Trophoblast cell (in vitro differentiated cells and primary cell): ENCODE data around the gene KCNAB1.

Experiments used
- DNase-seq, 2 donors: peaks; one replicate each; pipeline ENCODE4 v3.0.0-alpha.2; 2016
- H2AFZ ChIP-seq: 2 replicates; pipeline ENCODE4 v1.6.1; 2013; ENCODE audit warnings: low read length, moderate library complexity, mild to moderate bottlenecking; ENCODE audit not compliant: insufficient read depth, poor library complexity
- H2AK5ac ChIP-seq: 2 replicates; pipeline ENCODE4 v1.6.1; 2013; ENCODE audit warnings: mild to moderate bottlenecking, low read length
- H2BK120ac ChIP-seq: 2 replicates; pipeline ENCODE4 v1.6.1; 2013; ENCODE audit warnings: low read length, mild to moderate bottlenecking, moderate library complexity; ENCODE audit not compliant: insufficient read depth, poor library complexity
- H2BK12ac ChIP-seq: 2 replicates; pipeline ENCODE4 v1.6.1; 2013; ENCODE audit warnings: mild to moderate bottlenecking, low read length, moderate library complexity
- H2BK5ac ChIP-seq: 2 replicates; pipeline ENCODE4 v1.6.1; 2013; ENCODE audit warnings: low read length, low read depth, moderate library complexity, mild to moderate bottlenecking; ENCODE audit not compliant: poor library complexity
- H3K14ac ChIP-seq: 2 replicates; pipeline ENCODE4 v1.6.1; 2013; ENCODE audit warnings: mild to moderate bottlenecking, low read length
- H3K18ac ChIP-seq: 2 replicates; pipeline ENCODE4 v1.6.1; 2013; ENCODE audit warnings: mild to moderate bottlenecking, low read length
- H3K23ac ChIP-seq: 2 replicates; pipeline ENCODE4 v1.6.1; 2013; ENCODE audit warnings: low read length
- H3K27ac ChIP-seq: 2 replicates; pipeline ENCODE4 v1.5.1; 2013; ENCODE audit warnings: low read depth, mild to moderate bottlenecking, inconsistent platforms, low read length, moderate library complexity
- H3K27me3 ChIP-seq: 2 replicates; pipeline ENCODE4 v1.6.1; 2013; ENCODE audit warnings: inconsistent platforms, mild to moderate bottlenecking, low read length, moderate library complexity; ENCODE audit not compliant: insufficient read depth
- H3K36me3 ChIP-seq, 2 experiments: 1 replicate in 1 of 2; 2 replicates in 1 of 2; pipeline ENCODE4 v1.6.1; 2013; ENCODE audit warnings: low read length in 2 of 2, mild to moderate bottlenecking in 2 of 2, moderate library complexity in 1 of 2; ENCODE audit not compliant: insufficient read depth in 2 of 2, control insufficient read depth in 1 of 2
- H3K4ac ChIP-seq: 2 replicates; pipeline ENCODE4 v1.6.1; 2013; ENCODE audit warnings: low read depth, mild to moderate bottlenecking, low read length, moderate library complexity
- H3K4me1 ChIP-seq, 2 experiments: 1 replicate in 1 of 2; 2 replicates in 1 of 2; pipeline ENCODE4 v1.6.1; 2013; ENCODE audit warnings: low read length in 2 of 2, mild to moderate bottlenecking in 2 of 2, moderate library complexity in 1 of 2; ENCODE audit not compliant: insufficient read depth in 2 of 2, control insufficient read depth in 1 of 2
- H3K4me2 ChIP-seq: 2 replicates; pipeline ENCODE4 v1.6.1; 2013; ENCODE audit warnings: inconsistent platforms, mild to moderate bottlenecking, low read length, moderate library complexity
- H3K4me3 ChIP-seq: 2 replicates; pipeline ENCODE4 v1.5.1; 2013; ENCODE audit warnings: mild to moderate bottlenecking, low read depth, low read length, inconsistent platforms
- H3K79me1 ChIP-seq: one replicate; pipeline ENCODE4 v1.6.1; 2013; ENCODE audit warnings: low read length
- H3K79me2 ChIP-seq: 2 replicates; pipeline ENCODE4 v1.6.1; 2013; ENCODE audit warnings: low read length, mild to moderate bottlenecking; ENCODE audit not compliant: control insufficient read depth, insufficient read depth, poor library complexity
- H3K9ac ChIP-seq: 2 replicates; pipeline ENCODE4 v1.6.1; 2013; ENCODE audit warnings: mild to moderate bottlenecking, low read length
- H3K9me3 ChIP-seq: 2 replicates; pipeline ENCODE4 v1.6.1; 2013; ENCODE audit warnings: low read depth, mild to moderate bottlenecking, control low read depth, inconsistent platforms, low read length; ENCODE audit not compliant: insufficient read depth
- H4K12ac ChIP-seq: 2 replicates; pipeline ENCODE4 v1.6.1; 2013; ENCODE audit warnings: low read depth, mild to moderate bottlenecking, low read length, moderate library complexity
- H4K8ac ChIP-seq: 2 replicates; pipeline ENCODE4 v1.6.1; 2013; ENCODE audit warnings: low read depth, mild to moderate bottlenecking, low read length, moderate library complexity
- H4K91ac ChIP-seq: one replicate; pipeline ENCODE4 v1.6.1; 2013; ENCODE audit warnings: low read depth, mild to moderate bottlenecking, low read length, moderate library complexity
- whole genome bisulfite sequencing: extraction: QIAGEN DNeasy Blood & Tissue Kit; methylation state at CpG from one replicate; pipeline ENCODE4 v1.1.7; 2013; ENCODE audit warnings: missing lambda C conversion rate; ENCODE audit not compliant: insufficient read length, insufficient coverage; ENCODE audit errors: extremely low coverage; 5-methylcytosine and 5-hydroxymethylcytosine counted together

The KCNAB1 gene

GRCh38 chr3:156209631-156210335 lies 89.4 kb downstream of the KCNAB1 start:
- H3K18ac ChIP-seq, result no peak overlapping the region
- no peak overlapping the region for H2BK5ac ChIP-seq
- H3K27me3 ChIP-seq, result no peaks in the 10 kb centered on the region
- no peak overlapping the region for H2AK5ac ChIP-seq
- no peak overlapping the region for H4K91ac ChIP-seq
- H2BK120ac ChIP-seq, result no peak overlapping the region
- no peak overlapping the region for H3K4me2 ChIP-seq
- H4K12ac ChIP-seq, result no peak overlapping the region
- H2BK12ac ChIP-seq, result no peak overlapping the region
- H2AFZ ChIP-seq, result no peak overlapping the region
- no peaks in the 10 kb centered on the region for H3K36me3 ChIP-seq
- no peak overlapping the region for H3K9ac ChIP-seq
- peak in 1 of 2 donors; percentile 60 for DNase-seq
- H3K79me1 ChIP-seq, result no peaks in the 10 kb centered on the region
- H3K14ac ChIP-seq, result no peak overlapping the region
- WGBS, result no CpG with 5 or more reads among the region's 4 CpGs
- no peak overlapping the region for H3K27ac ChIP-seq
- no peaks in the 10 kb centered on the region for H3K9me3 ChIP-seq
- no peak overlapping the region for H3K4ac ChIP-seq
- H3K79me2 ChIP-seq, result no peaks in the 10 kb centered on the region
- H4K8ac ChIP-seq, result no peak overlapping the region
- no peak overlapping the region for H3K23ac ChIP-seq
- no peak overlapping the region for H3K4me3 ChIP-seq
- no peaks in the 10 kb centered on the region for H3K4me1 ChIP-seq

GRCh38 chr3:156211583-156211982 lies 91.2 kb downstream of the KCNAB1 start:
- no peak overlapping the region for H3K23ac ChIP-seq
- no peak overlapping the region for H2AFZ ChIP-seq
- no peak overlapping the region for H2BK120ac ChIP-seq
- H2BK12ac ChIP-seq, result no peak overlapping the region
- no peak overlapping the region for H4K12ac ChIP-seq
- H3K9me3 ChIP-seq, result no peaks in the 10 kb centered on the region
- H3K9ac ChIP-seq, result no peak overlapping the region
- no peak overlapping the region for H3K4me3 ChIP-seq
- peak; percentile 83 to 87 for DNase-seq
- no peak overlapping the region for H4K8ac ChIP-seq
- no peak overlapping the region for H3K4ac ChIP-seq
- H3K79me1 ChIP-seq, result no peaks in the 10 kb centered on the region
- no peaks in the 10 kb centered on the region for H3K4me1 ChIP-seq
- no peak overlapping the region for H2AK5ac ChIP-seq
- H3K4me2 ChIP-seq, result no peak overlapping the region
- no peak overlapping the region for H2BK5ac ChIP-seq
- H4K91ac ChIP-seq, result no peak overlapping the region
- H3K79me2 ChIP-seq, result no peaks in the 10 kb centered on the region
- H3K27ac ChIP-seq, result no peak overlapping the region
- no peaks in the 10 kb centered on the region for H3K27me3 ChIP-seq
- WGBS, result no CpG with 5 or more reads among the region's 2 CpGs
- no peak overlapping the region for H3K18ac ChIP-seq
- no peaks in the 10 kb centered on the region for H3K36me3 ChIP-seq
- H3K14ac ChIP-seq, result no peak overlapping the region

GRCh38 chr3:156214676-156215075 lies 94.3 kb downstream of the KCNAB1 start:
- Histone ChIP-seq H3K4me2 (no peak overlapping the region), H3K36me3 (no peaks in the 10 kb centered on the region), H2AFZ (no peak overlapping the region), H2AK5ac (no peak overlapping the region), H3K23ac (no peak overlapping the region), H3K9ac (no peak overlapping the region), H3K79me1 (no peaks in the 10 kb centered on the region), H2BK120ac (no peak overlapping the region), H3K18ac (no peak overlapping the region), H2BK5ac (no peak overlapping the region), H4K12ac (no peak overlapping the region), H4K91ac (no peak overlapping the region), H3K79me2 (no peaks in the 10 kb centered on the region), H4K8ac (no peak overlapping the region), H3K14ac (no peak overlapping the region), H3K4me1 (peaks cover 7% of the 10 kb centered on the region in 2 experiments), H3K4ac (no peak overlapping the region), H3K9me3 (no peaks in the 10 kb centered on the region), H3K27me3 (no peaks in the 10 kb centered on the region), H2BK12ac (no peak overlapping the region), H3K4me3 (no peak overlapping the region), H3K27ac (no peak overlapping the region)
- WGBS, result no CpG with 5 or more reads among the region's 6 CpGs
- no peak for DNase-seq

- Histone ChIP-seq H3K9ac (no peak overlapping the region), H3K79me1 (no peaks in the 10 kb centered on the region), H3K27ac (no peak overlapping the region), H2BK5ac (no peak overlapping the region), H4K8ac (no peak overlapping the region), H2AFZ (no peak overlapping the region), H2BK12ac (no peak overlapping the region), H4K12ac (no peak overlapping the region), H3K14ac (no peak overlapping the region), H3K23ac (no peak overlapping the region), H3K4me2 (no peak overlapping the region), H2BK120ac (no peak overlapping the region), H3K79me2 (no peaks in the 10 kb centered on the region), H3K4ac (no peak overlapping the region), H3K27me3 (no peaks in the 10 kb centered on the region), H4K91ac (no peak overlapping the region), H3K4me3 (no peak overlapping the region), H3K36me3 (no peaks in the 10 kb centered on the region), H3K18ac (no peak overlapping the region), H2AK5ac (no peak overlapping the region), H3K4me1 (peaks cover 7% of the 10 kb centered on the region in 2 experiments), H3K9me3 (no peaks in the 10 kb centered on the region)
- no peak for DNase-seq
- no CpG with 5 or more reads among the region's 3 CpGs for WGBS
Observed at GRCh38 chr3:156215751-156216150, 95.4 kb downstream of the KCNAB1 start.
